ENCODE data around the gene UQCC2.

UQCC2 gene

GRCh38 chr6:33755070-33755869 lies 43.8 kb upstream of the UQCC2 start:
- TF ChIP-seq, protein P1, sequence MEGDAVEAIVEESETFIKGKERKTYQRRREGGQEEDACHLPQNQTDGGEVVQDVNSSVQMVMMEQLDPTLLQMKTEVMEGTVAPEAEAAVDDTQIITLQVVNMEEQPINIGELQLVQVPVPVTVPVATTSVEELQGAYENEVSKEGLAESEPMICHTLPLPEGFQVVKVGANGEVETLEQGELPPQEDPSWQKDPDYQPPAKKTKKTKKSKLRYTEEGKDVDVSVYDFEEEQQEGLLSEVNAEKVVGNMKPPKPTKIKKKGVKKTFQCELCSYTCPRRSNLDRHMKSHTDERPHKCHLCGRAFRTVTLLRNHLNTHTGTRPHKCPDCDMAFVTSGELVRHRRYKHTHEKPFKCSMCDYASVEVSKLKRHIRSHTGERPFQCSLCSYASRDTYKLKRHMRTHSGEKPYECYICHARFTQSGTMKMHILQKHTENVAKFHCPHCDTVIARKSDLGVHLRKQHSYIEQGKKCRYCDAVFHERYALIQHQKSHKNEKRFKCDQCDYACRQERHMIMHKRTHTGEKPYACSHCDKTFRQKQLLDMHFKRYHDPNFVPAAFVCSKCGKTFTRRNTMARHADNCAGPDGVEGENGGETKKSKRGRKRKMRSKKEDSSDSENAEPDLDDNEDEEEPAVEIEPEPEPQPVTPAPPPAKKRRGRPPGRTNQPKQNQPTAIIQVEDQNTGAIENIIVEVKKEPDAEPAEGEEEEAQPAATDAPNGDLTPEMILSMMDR (conservative IDR thresholded peaks at IDR 0.05; ENCODE audit: low read depth, low read length) = no peak
- DNase-seq (ENCODE audit: low read depth) = no peak
- no peak overlapping the region for H3K4me3 ChIP-seq (ENCODE audit: low read length)

GRCh38 chr6:33754222-33754621 lies 42.7 kb upstream of the UQCC2 start:
- H3K4me3 ChIP-seq (ENCODE audit: low read length) = no peak overlapping the region
- no peak for DNase-seq (ENCODE audit: low read depth)
- TF ChIP-seq, protein P1 (conservative IDR thresholded peaks at IDR 0.05; ENCODE audit: low read depth, low read length) = no peak

DNA sequence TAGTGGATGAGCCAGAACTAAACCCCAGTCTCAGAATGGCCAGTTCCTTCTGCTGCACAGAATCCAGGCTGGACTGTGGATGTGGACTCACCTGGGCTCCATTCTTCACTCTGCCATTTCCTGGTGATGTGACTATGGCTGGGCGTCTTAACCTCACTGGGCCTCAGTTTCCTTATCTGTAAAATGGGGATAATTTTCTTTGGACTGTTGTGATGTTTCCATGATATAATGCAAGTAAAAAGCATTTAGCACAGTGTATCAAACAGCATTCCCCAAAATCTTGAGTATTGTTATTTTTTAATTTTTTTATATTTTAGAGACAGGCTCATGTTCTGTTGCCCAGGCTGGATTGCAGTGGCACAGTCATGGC lies 41.1 kb upstream of the UQCC2 start:
- H3K4me3 ChIP-seq (ENCODE audit: low read length) = no peak overlapping the region
- TF ChIP-seq, protein P1 (conservative IDR thresholded peaks at IDR 0.05; ENCODE audit: low read depth, low read length) = no peak
- no peak for DNase-seq (ENCODE audit: low read depth)

DNA sequence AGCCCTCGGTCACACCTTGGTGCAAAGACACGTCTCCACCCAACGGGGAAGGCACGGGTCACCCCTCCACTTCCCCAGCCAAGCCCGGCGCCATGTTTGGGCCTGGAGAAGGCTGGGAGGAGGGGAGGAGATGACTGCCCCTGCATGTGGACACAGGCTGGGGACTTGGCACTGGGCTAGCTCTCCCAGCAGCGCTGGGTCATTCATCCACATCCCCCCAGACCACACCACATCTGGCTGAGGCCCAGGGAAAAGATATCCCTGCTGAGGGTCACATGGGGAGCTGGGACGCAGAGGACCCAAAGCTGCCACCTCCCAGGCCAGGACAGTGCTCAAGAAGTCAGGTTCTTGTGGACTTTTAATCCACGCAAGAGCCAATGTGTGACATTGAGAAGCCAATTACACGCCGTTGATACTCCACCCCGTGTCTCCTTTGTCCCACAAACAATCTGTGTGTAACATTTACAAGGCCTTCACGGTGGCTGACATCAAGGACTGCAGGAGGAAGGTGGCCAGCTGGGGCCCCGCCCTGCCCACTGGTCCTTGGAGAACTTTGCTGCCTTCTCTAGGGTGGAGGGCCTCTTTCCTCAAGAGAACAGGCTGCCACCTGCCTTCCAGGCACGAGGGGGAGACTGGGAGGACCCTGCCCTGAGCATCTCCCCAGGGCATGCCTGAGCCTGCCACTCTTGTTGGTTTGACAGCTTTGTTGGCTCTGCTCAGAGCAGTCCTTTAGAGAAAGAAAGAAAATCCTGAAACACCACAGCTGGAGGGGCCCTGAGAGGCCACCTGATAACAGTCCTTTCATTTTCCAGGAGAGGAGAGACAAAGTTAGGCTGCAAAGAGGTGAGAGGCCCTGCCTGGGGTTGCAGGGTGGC lies 40.5 kb upstream of the UQCC2 start:
- TF ChIP-seq, protein P1 (conservative IDR thresholded peaks at IDR 0.05; ENCODE audit: low read depth, low read length) = no peak
- DNase-seq (ENCODE audit: low read depth) = no peak
- no peak overlapping the region for H3K4me3 ChIP-seq (ENCODE audit: low read length)

DNA sequence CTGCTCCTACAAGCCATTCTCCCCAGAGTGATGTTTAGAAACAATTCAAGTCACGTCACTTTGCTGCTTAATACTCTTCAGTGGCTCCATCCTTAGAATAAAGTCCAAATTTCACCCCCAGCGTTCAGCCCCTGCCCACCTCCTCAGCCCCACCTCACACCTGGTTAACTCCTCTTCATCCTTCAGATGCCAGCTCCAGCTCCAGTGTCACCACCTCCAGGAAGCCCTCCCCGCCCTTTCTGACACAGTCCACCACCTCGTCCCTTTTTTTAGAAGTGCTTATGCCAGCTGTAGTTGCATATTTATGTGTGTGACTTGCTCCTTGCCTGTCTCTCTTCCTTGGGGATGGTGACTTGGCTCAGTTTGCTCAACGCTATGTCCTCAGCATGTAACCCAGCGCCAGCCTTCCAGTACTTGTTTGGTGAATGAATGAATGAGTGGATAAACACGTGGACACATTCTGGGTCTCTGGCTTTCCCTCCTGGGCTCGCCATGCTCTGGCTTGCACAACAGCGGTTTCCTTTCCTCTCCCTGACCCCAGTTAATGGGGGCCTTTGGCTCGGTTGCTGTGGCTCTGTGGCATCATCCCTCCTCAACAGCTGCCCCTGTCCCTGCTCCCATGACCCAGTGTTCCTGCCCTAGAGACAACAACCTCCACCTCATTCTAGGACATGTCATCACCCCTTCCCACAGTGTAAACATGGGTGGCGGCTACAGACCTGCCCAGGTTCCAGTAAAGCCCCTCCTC lies 38.9 kb upstream of the UQCC2 start:
- TF ChIP-seq, protein P1 (conservative IDR thresholded peaks at IDR 0.05; ENCODE audit: low read depth, low read length) = no peak
- DNase-seq (ENCODE audit: low read depth) = no peak
- H3K4me3 ChIP-seq (ENCODE audit: low read length) = no peak overlapping the region

- no peak for DNase-seq (ENCODE audit: low read depth)
- TF ChIP-seq, protein P1 (conservative IDR thresholded peaks at IDR 0.05; ENCODE audit: low read depth, low read length) = no peak
- no peak overlapping the region for H3K4me3 ChIP-seq (ENCODE audit: low read length)
These were observed 37.9 kb upstream of the UQCC2 start for GRCh38 chr6:33749401-33749800.

Measured in retinal pigment epithelial cell (primary cell).